ENCODE data around the gene DPYD. TPM values are rescaled to one million over a fixed set of nuclear protein-coding genes. Genes with fewer than 3 reads are reported as not detected.

Gene DPYD
- total RNA-seq, 2 experiments from 2014 or later, result 42.1 to 44.6 TPM

GRCh38 chr1:97573553-97573952 is 347.3 kb downstream of the DPYD start:
- H3K4me1 Mint-ChIP-seq, result no peaks in the 10 kb centered on the region
- no peak for DNase-seq
- H3K36me3 Mint-ChIP-seq (ENCODE audit: low read depth), result peaks cover 6% of the 10 kb centered on the region
- no peaks in the 10 kb centered on the region for H3K27me3 Mint-ChIP-seq
- no peak overlapping the region for H3K27ac Mint-ChIP-seq
- H3K4me3 Mint-ChIP-seq, result no peak overlapping the region
- ChIA-PET POLR2A (no interaction called here), CTCF (no interaction called here)
- no peaks in the 10 kb centered on the region for H3K9me3 Mint-ChIP-seq

DNA sequence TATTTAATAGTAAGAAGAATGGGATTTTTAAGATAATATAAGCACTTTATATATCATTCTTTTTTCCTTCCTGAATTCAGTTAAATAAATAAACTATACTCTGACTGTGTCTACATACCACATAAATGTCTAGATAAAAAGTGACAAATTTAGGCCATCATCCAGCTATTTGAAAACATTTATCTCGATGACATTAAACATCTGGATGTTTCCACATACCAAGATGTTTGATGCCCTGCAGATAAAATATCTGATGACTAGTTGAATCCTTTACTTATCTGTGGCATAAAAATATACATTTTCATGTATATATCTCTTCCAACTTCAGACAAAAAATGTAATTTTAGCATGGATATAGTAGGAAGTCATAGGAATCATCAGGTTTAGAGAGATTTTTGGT is 348.3 kb downstream of the DPYD start:
- POLR2A ChIA-PET, result no interaction called here
- no peak overlapping the region for H3K4me3 Mint-ChIP-seq
- H3K27me3 Mint-ChIP-seq, result no peaks in the 10 kb centered on the region

GRCh38 chr1:97571760-97572159 is 349.1 kb downstream of the DPYD start:
- DNase-seq, result no peak
- POLR2A ChIA-PET, result interaction anchor here (0.7 kb wide), 1 partner anchor 18 kb away, joined by 3 read pairs; no protein-coding TSS in a partner anchor
- H3K36me3 Mint-ChIP-seq (ENCODE audit: low read depth), result peaks cover 6% of the 10 kb centered on the region
- no peaks in the 10 kb centered on the region for H3K27me3 Mint-ChIP-seq
- no peak overlapping the region for H3K4me3 Mint-ChIP-seq
- no peaks in the 10 kb centered on the region for H3K9me3 Mint-ChIP-seq
- CTCF ChIA-PET, result no interaction called here
- H3K27ac Mint-ChIP-seq, result no peak overlapping the region
- H3K4me1 Mint-ChIP-seq, result no peaks in the 10 kb centered on the region

More for the DNA sequence above, 348.3 kb downstream of the DPYD start:
- Mint-ChIP-seq H3K9me3 (no peaks in the 10 kb centered on the region), H3K36me3 (ENCODE audit: low read depth) (peaks cover 6% of the 10 kb centered on the region), H3K27ac (no peak overlapping the region), H3K4me1 (no peaks in the 10 kb centered on the region)
- DNase-seq, result no peak
- CTCF ChIA-PET, result no interaction called here

GRCh38 chr1:97570691-97571090 is 350.1 kb downstream of the DPYD start:
- Mint-ChIP-seq H3K4me3 (no peak overlapping the region), H3K27me3 (no peaks in the 10 kb centered on the region), H3K36me3 (ENCODE audit: low read depth) (peaks cover 6% of the 10 kb centered on the region), H3K9me3 (no peaks in the 10 kb centered on the region), H3K4me1 (no peaks in the 10 kb centered on the region), H3K27ac (no peak overlapping the region)
- ChIA-PET CTCF (no interaction called here), POLR2A (no interaction called here)
- DNase-seq, result no peak

GRCh38 chr1:97567000-97567749 is 353.7 kb downstream of the DPYD start:
- ChIA-PET POLR2A (no interaction called here), CTCF (no interaction called here)
- no peaks in the 10 kb centered on the region for H3K4me1 Mint-ChIP-seq
- no peak overlapping the region for H3K27ac Mint-ChIP-seq
- H3K36me3 Mint-ChIP-seq (ENCODE audit: low read depth), result peaks cover 3% of the 10 kb centered on the region
- H3K9me3 Mint-ChIP-seq, result no peaks in the 10 kb centered on the region
- H3K4me3 Mint-ChIP-seq, result no peak overlapping the region
- DNase-seq, result no peak
- H3K27me3 Mint-ChIP-seq, result no peaks in the 10 kb centered on the region

- Mint-ChIP-seq H3K4me3 (no peak overlapping the region), H3K27ac (no peak overlapping the region), H3K36me3 (ENCODE audit: low read depth) (no peaks in the 10 kb centered on the region), H3K4me1 (no peaks in the 10 kb centered on the region), H3K9me3 (no peaks in the 10 kb centered on the region), H3K27me3 (no peaks in the 10 kb centered on the region)
- ChIA-PET CTCF (no interaction called here), POLR2A (no interaction called here)
- DNase-seq, result no peak
These were observed 354.9 kb downstream of the DPYD start for GRCh38 chr1:97565886-97566285.

GRCh38 chr1:97563926-97564325 is 356.9 kb downstream of the DPYD start:
- Mint-ChIP-seq H3K27me3 (no peaks in the 10 kb centered on the region), H3K4me3 (no peak overlapping the region), H3K27ac (no peak overlapping the region), H3K9me3 (no peaks in the 10 kb centered on the region), H3K36me3 (ENCODE audit: low read depth) (no peaks in the 10 kb centered on the region), H3K4me1 (no peaks in the 10 kb centered on the region)
- DNase-seq, result no peak
- POLR2A ChIA-PET, result no interaction called here
- CTCF ChIA-PET, result no interaction called here

DNA sequence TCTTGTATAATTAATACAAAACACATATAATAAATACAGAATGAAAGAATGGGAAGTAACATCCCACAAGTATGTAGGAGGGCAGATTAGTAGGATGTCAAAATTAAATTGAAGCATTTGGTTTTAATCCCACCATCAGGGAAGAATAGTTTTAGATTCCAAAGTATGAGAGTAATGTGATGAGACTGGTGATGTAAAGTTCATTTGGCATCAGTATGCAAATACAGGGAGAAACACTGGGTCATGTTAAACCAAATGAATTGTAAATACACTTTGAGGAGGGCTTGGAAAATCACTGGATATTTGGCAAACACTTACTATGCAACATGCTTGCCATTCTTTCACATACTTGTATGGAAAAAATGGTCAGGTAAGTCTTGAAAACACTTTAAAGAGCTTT is 358.8 kb downstream of the DPYD start:
- Mint-ChIP-seq H3K9me3 (no peaks in the 10 kb centered on the region), H3K4me3 (no peak overlapping the region), H3K4me1 (no peaks in the 10 kb centered on the region), H3K27ac (no peak overlapping the region), H3K36me3 (ENCODE audit: low read depth) (no peaks in the 10 kb centered on the region), H3K27me3 (no peaks in the 10 kb centered on the region)
- POLR2A ChIA-PET, result interaction anchor here (0.8 kb wide), 1 partner anchor 141 kb away, joined by 3 read pairs; no protein-coding TSS in a partner anchor
- no peak for DNase-seq
- CTCF ChIA-PET, result no interaction called here

DNA sequence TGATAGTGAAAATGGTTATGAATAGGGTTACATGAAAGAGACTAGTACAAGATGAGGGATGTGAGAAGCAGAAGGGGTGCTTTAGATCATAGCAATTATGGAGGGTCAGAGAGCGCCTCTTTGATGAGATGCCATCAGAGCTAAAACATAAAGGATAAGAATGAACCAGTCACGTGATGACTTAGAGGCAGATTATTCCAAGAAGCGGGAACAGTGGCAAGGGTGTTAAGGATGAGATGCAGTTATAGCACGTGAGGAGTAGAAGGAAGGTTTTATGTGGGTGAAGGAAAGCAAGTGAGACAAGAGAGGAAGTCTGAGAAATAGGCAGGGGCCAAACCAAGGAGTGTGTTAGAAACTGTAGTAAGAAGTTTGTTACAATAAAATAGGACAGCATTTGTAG is 360.1 kb downstream of the DPYD start:
- H3K27ac Mint-ChIP-seq, result no peak overlapping the region
- H3K9me3 Mint-ChIP-seq, result no peaks in the 10 kb centered on the region
- no peaks in the 10 kb centered on the region for H3K4me1 Mint-ChIP-seq
- no peak overlapping the region for H3K4me3 Mint-ChIP-seq
- CTCF ChIA-PET, result no interaction called here
- DNase-seq, result no peak
- POLR2A ChIA-PET, result no interaction called here
- no peaks in the 10 kb centered on the region for H3K27me3 Mint-ChIP-seq
- H3K36me3 Mint-ChIP-seq (ENCODE audit: low read depth), result no peaks in the 10 kb centered on the region

DNA sequence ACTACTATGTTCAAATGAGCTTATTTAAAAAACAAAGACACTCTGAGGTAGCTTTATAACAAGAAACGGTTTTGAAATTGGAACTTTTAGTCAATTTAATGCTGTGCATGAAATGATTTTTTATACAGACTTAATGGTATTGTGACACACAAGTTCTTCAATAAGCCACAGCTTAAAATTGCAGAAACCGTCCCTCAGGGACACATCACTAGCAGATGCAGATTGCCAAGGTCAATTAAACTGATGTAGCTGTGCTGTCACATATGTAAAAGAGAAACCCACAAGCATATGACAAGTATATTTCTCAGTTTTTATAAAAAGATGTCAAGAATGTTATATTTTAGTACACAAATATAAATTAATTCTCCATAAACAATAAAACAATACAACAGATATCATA is 366.9 kb downstream of the DPYD start:
- H3K27me3 Mint-ChIP-seq, result no peaks in the 10 kb centered on the region
- H3K9me3 Mint-ChIP-seq, result no peaks in the 10 kb centered on the region
- H3K36me3 Mint-ChIP-seq (ENCODE audit: low read depth), result no peaks in the 10 kb centered on the region
- no peak for DNase-seq
- H3K4me3 Mint-ChIP-seq, result no peak overlapping the region
- ChIA-PET POLR2A (no interaction called here), CTCF (no interaction called here)
- H3K4me1 Mint-ChIP-seq, result no peaks in the 10 kb centered on the region
- H3K27ac Mint-ChIP-seq, result no peak overlapping the region

GRCh38 chr1:97551113-97551512 is 369.7 kb downstream of the DPYD start:
- Mint-ChIP-seq H3K4me3 (no peak overlapping the region), H3K9me3 (no peaks in the 10 kb centered on the region), H3K27ac (no peak overlapping the region), H3K27me3 (no peaks in the 10 kb centered on the region), H3K4me1 (no peaks in the 10 kb centered on the region), H3K36me3 (ENCODE audit: low read depth) (no peaks in the 10 kb centered on the region)
- CTCF ChIA-PET, result no interaction called here
- no peak for DNase-seq
- POLR2A ChIA-PET, result no interaction called here

DNA sequence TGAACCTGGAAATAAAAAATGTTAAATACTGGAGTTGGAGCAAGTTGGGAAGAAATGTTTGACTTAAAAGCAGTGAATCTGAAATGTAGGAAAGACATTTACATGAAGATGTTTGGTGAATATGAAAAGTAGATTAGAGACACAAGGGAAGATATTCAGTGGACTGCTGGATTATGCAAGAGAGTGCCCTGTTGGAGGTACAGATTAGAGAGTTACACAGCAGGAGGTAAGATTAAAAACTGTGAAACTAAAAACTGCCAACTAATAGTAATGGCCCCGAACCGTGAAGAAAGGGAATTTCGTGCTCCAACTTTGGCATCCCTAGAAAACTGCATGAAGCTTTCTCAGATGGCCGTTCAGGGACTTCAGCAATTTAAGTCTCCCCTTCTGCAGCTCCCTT is 375.4 kb downstream of the DPYD start:
- Mint-ChIP-seq H3K4me3 (no peak overlapping the region), H3K27me3 (no peaks in the 10 kb centered on the region), H3K36me3 (ENCODE audit: low read depth) (no peaks in the 10 kb centered on the region), H3K9me3 (no peaks in the 10 kb centered on the region), H3K4me1 (no peaks in the 10 kb centered on the region), H3K27ac (no peak overlapping the region)
- ChIA-PET CTCF (no interaction called here), POLR2A (interaction anchor here (0.6 kb wide), 1 partner anchor 1323 kb away, joined by 3 read pairs; no protein-coding TSS in a partner anchor)
- DNase-seq, result no peak

- ChIA-PET POLR2A (no interaction called here), CTCF (no interaction called here)
- no peak for DNase-seq
- Mint-ChIP-seq H3K4me3 (no peak overlapping the region), H3K36me3 (ENCODE audit: low read depth) (peaks cover 18% of the 10 kb centered on the region), H3K27ac (no peak overlapping the region), H3K4me1 (peaks cover 10% of the 10 kb centered on the region), H3K9me3 (no peaks in the 10 kb centered on the region), H3K27me3 (no peaks in the 10 kb centered on the region)
These were observed 380.4 kb downstream of the DPYD start for GRCh38 chr1:97540346-97540888.

- CTCF ChIA-PET, result no interaction called here
- peaks cover 10% of the 10 kb centered on the region for H3K4me1 Mint-ChIP-seq
These were observed 382.7 kb downstream of the DPYD start for GRCh38 chr1:97538113-97538512.

More at GRCh38 chr1:97538113-97538512, 382.7 kb downstream of the DPYD start:
- Mint-ChIP-seq H3K27me3 (no peaks in the 10 kb centered on the region), H3K36me3 (ENCODE audit: low read depth) (peaks cover 18% of the 10 kb centered on the region), H3K9me3 (no peaks in the 10 kb centered on the region), H3K4me3 (no peak overlapping the region), H3K27ac (peak overlapping the region; percentile 35)
- POLR2A ChIA-PET, result no interaction called here
- no peak for DNase-seq
